ENCODE data around the gene RTN4RL2. TPM values are rescaled to one million over a fixed set of nuclear protein-coding genes. Genes with fewer than 3 reads are reported as not detected.
A peak's percentile ranks its signal among the peaks of the same experiment; 100 is the strongest.

RTN4RL2 gene
- total RNA-seq, 4 donors from 2014 or later = 0.13 to 2.8 (median 0.77) TPM

GRCh38 chr11:57417056-57417455 is 43.3 kb upstream of the RTN4RL2 start:
- no peak overlapping the region for H3K4me3 ChIP-seq
- DNase-seq = peak in 1 of 2 donors; percentile 23
- H3K4me1 ChIP-seq = peaks cover 0 to 5% of the 10 kb centered on the region in 2 donors
- intact Hi-C loops (cut with DNase I; ENCODE audit: low total_unique reads) (no loop called here), in situ Hi-C loops (cut with MboI; ENCODE audit: low sequenced_read_pairs in 4 of 4) (no loop called here)
- TF ChIP-seq CTCF (IDR thresholded peaks at IDR 0.05 in 4 of 5, conservative IDR thresholded peaks at IDR 0.05 in 1 of 5) (no peak), POLR2A (IDR thresholded peaks at IDR 0.05) (no peak)
- H3K27ac ChIP-seq = no peak overlapping the region
- peak in 1 of 2 donors; percentile 21 for ATAC-seq
- peaks cover 0 to 24% of the 10 kb centered on the region in 2 donors for H3K36me3 ChIP-seq
- H3K27me3 ChIP-seq = no peaks in the 10 kb centered on the region
- no peaks in the 10 kb centered on the region for H3K9me3 ChIP-seq

GRCh38 chr11:57418131-57418530 is 42.2 kb upstream of the RTN4RL2 start:
- Histone ChIP-seq H3K36me3 (peaks cover 0 to 24% of the 10 kb centered on the region in 2 donors), H3K27ac (no peak overlapping the region), H3K4me3 (no peak overlapping the region), H3K27me3 (no peaks in the 10 kb centered on the region), H3K4me1 (peaks cover 0 to 2% of the 10 kb centered on the region in 2 donors), H3K9me3 (no peaks in the 10 kb centered on the region)
- ATAC-seq = no peak
- DNase-seq = no peak
- in situ Hi-C loops (cut with MboI; ENCODE audit: low sequenced_read_pairs in 4 of 4) = no loop called here
- intact Hi-C loops (cut with DNase I; ENCODE audit: low total_unique reads) = no loop called here
- TF ChIP-seq CTCF (IDR thresholded peaks at IDR 0.05 in 4 of 5, conservative IDR thresholded peaks at IDR 0.05 in 1 of 5) (no peak), POLR2A (IDR thresholded peaks at IDR 0.05) (no peak)

GRCh38 chr11:57419146-57419545 is 41.2 kb upstream of the RTN4RL2 start:
- Histone ChIP-seq H3K9me3 (no peaks in the 10 kb centered on the region), H3K27ac (no peak overlapping the region), H3K4me1 (peaks cover 5 to 6% of the 10 kb centered on the region in 2 donors), H3K36me3 (peaks cover 0 to 17% of the 10 kb centered on the region in 2 donors), H3K27me3 (no peaks in the 10 kb centered on the region), H3K4me3 (no peak overlapping the region)
- DNase-seq (no peak), ATAC-seq (no peak)
- intact Hi-C loops (cut with DNase I; ENCODE audit: low total_unique reads) (no loop called here), in situ Hi-C loops (cut with MboI; ENCODE audit: low sequenced_read_pairs in 4 of 4) (no loop called here)
- no peak for TF ChIP-seq CTCF (IDR thresholded peaks at IDR 0.05 in 4 of 5, conservative IDR thresholded peaks at IDR 0.05 in 1 of 5)
- no peak for TF ChIP-seq POLR2A (IDR thresholded peaks at IDR 0.05)

GRCh38 chr11:57421066-57421465 is 39.3 kb upstream of the RTN4RL2 start:
- DNase-seq = no peak
- H3K36me3 ChIP-seq = peaks cover 0 to 12% of the 10 kb centered on the region in 2 donors

More at GRCh38 chr11:57421066-57421465, 39.3 kb upstream of the RTN4RL2 start:
- no peaks in the 10 kb centered on the region for H3K9me3 ChIP-seq
- H3K4me1 ChIP-seq = peaks cover 16 to 23% of the 10 kb centered on the region in 2 donors
- intact Hi-C loops (cut with DNase I; ENCODE audit: low total_unique reads) (no loop called here), in situ Hi-C loops (cut with MboI; ENCODE audit: low sequenced_read_pairs in 4 of 4) (no loop called here)
- no peak for ATAC-seq
- peaks cover 0 to 3% (median 0%) of the 10 kb centered on the region in 3 donors for H3K27me3 ChIP-seq
- no peak overlapping the region for H3K27ac ChIP-seq
- H3K4me3 ChIP-seq = no peak overlapping the region
- TF ChIP-seq CTCF (IDR thresholded peaks at IDR 0.05 in 4 of 5, conservative IDR thresholded peaks at IDR 0.05 in 1 of 5) = no peak
- TF ChIP-seq POLR2A (IDR thresholded peaks at IDR 0.05) = no peak
